C4-2B (cell line): ENCODE results near the gene RIT1.

Experiments
- H3K27ac ChIP-seq: fragments of 450-650 bp; 2 replicates; pipeline ENCODE4 v1.5.1; 2017
- ZFX ChIP-seq: fragments of 450-650 bp; IDR thresholded peaks from 2 replicates; pipeline ENCODE4 v1.6.1; 2017
- TF ChIP-seq, protein P1 (sequence below): fragments of 450-650 bp; conservative IDR thresholded peaks from 2 replicates; pipeline ENCODE4 v1.5.1; 2017; ENCODE audit warnings: mild to moderate bottlenecking

Gene RIT1

DNA sequence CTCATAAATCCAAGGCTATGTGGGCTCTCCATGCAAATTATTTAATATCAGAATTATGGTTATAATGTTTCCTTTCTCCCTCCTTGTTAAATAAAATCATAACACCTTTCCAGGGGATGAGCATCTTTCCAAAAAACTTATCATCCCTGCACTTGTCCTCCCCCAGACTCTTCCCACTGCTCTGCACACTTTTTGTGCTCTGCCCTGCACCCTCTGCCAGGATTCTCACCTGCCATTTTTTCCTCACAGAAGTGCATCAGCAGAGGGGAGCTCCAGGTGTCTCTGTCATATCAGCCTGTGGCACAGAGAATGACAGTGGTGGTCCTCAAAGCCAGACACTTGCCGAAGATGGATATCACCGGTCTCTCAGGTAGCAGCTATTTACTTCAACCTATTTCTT lies 30.9 kb downstream of the RIT1 start:
- no peak overlapping the region for H3K27ac ChIP-seq
- TF ChIP-seq ZFX: no peak
- TF ChIP-seq, protein P1, sequence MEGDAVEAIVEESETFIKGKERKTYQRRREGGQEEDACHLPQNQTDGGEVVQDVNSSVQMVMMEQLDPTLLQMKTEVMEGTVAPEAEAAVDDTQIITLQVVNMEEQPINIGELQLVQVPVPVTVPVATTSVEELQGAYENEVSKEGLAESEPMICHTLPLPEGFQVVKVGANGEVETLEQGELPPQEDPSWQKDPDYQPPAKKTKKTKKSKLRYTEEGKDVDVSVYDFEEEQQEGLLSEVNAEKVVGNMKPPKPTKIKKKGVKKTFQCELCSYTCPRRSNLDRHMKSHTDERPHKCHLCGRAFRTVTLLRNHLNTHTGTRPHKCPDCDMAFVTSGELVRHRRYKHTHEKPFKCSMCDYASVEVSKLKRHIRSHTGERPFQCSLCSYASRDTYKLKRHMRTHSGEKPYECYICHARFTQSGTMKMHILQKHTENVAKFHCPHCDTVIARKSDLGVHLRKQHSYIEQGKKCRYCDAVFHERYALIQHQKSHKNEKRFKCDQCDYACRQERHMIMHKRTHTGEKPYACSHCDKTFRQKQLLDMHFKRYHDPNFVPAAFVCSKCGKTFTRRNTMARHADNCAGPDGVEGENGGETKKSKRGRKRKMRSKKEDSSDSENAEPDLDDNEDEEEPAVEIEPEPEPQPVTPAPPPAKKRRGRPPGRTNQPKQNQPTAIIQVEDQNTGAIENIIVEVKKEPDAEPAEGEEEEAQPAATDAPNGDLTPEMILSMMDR: no peak

DNA sequence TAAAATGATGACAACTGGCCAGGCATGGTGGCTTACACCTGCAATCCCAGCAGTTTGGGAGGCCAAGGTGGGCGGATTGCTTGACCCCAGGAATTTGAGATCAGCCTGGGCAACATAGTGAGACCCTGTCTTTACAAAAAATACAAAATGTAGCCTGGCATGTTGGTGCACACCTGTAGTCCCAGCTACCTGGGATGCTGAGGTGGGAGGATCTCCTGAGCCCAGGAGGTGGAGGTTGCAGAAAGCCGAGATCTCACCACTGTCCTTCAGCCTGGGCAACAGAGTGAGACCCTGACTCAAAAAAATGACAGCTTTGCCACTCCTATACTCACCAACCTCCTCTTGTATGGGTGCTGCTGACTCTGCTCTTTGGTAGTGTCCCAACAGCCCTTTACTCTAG lies 33.2 kb downstream of the RIT1 start:
- no peak overlapping the region for H3K27ac ChIP-seq
- TF ChIP-seq, protein P1: no peak
- no peak for TF ChIP-seq ZFX

DNA sequence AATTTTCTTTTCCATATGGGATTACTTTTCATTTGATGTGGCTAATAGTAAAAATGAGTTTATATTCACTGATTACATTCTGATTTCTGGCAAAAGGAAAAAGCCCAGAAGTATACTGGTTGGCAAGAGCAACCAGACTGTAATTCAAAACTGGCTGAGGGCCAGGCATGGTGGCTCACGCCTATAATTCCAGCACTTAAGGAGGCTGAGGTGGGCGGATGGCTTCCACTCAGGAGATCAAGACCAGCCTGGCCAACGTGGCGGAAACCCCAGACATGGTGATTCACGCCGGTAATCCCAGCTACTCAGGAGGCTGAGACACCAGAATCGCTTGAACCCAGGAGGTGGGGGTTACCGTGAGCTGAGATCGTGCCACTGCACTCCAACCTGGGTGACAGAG lies 37.3 kb downstream of the RIT1 start:
- H3K27ac ChIP-seq: no peak overlapping the region
- TF ChIP-seq ZFX: no peak
- TF ChIP-seq, protein P1: no peak

DNA sequence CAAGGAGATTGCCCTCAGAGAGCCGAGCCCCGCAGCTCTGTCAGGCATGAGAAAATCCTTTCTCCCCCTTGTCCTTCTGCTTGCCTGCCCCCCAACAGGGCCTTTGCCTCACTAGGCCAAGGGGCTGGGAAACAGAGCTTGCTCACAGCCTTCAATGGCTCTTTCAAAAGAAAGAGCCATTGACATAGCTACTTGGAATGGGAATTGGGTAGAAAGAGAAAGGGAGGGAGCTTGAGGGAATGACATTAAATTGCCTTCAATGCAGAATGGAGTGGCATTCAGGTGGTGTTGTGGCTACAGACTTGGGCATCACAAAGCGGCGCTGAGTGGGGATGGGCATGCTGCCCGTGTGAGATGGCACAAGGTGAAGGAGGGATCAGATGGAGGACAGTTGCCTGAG lies 38.6 kb downstream of the RIT1 start:
- no peak for TF ChIP-seq ZFX
- TF ChIP-seq, protein P1: no peak
- H3K27ac ChIP-seq: no peak overlapping the region

DNA sequence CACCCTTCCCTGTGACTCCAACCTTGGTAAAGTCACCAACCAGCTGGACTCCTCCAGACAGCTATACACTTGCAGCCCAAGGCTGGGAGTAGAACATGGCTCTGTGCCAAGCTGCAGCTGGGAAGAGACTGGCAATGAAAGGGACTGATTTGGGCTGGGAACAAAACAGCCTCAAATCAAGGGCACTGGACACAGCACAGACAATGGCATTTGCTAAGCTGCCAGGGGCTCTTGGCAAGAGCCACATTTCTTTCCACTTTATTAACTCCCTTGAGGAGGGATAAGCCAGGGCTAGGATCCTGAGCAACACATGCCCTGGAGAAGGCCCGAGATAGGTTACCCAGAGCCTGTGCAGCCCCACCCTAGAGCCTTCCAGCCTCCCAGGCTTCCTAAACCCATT lies 39.8 kb downstream of the RIT1 start:
- H3K27ac ChIP-seq: no peak overlapping the region
- TF ChIP-seq ZFX: no peak
- TF ChIP-seq, protein P1: no peak

DNA sequence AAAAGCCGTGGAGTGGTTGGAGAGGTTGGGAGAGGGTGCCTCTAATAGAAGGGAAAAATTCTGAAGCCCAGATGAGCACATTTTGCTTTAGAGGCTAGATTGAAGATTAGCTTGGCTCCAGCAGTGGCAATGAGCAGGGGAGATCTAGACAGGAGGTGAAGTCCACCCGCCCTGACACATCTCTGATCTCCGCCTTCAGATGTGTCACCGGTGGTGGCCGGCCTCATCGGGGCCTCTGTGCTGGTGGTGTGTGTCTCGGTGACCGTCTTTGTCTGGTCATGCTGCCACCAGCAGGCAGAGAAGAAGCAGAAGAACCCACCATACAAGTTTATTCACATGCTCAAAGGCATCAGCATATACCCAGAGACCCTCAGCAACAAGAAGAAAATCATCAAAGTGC lies 43.4 kb downstream of the RIT1 start:
- TF ChIP-seq, protein P1: no peak
- no peak overlapping the region for H3K27ac ChIP-seq

DNA sequence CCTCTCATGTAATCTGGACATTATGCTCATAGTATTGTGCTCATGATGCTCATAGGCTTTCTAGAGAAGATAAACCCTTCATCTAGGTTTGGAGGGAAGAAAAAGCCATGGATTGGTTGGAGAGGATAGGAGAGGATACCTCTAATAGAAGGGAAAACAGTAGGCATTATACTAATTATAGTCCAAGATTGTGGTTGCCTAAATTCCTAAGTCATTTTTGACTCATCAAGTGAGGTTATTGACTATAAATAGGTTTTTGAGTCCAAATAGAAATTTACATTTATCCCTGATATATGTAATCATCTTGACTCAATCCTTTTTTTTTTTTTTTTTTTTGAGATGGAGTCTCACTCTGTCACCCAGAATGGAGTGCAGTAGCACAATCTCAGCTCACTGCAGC lies 46.8 kb downstream of the RIT1 start:
- no peak for TF ChIP-seq ZFX
- no peak overlapping the region for H3K27ac ChIP-seq

DNA sequence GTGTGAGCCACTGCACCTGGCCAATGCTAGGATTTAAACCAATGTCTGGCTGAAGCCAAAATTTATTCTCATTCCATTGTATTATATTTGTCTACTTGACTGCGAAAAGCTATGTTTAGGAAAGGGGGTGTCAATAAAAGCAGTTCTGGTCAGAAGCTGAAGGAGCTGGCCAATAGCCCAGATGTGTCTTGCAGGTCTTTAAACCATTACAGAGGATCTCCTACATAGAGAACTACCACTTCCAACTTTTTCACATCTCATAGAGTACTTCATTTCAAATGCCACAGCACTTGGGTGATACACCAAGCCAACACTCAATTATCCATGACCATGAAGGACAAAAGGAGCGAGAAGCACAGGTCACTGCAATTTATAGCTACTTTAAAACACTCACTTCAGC lies 49.3 kb downstream of the RIT1 start:
- TF ChIP-seq, protein P1: no peak
- TF ChIP-seq ZFX: no peak
- H3K27ac ChIP-seq: no peak overlapping the region
